Osteocyte (in vitro differentiated cells): Measurements from ENCODE around the gene RELCH. TPM values are rescaled to one million over a fixed set of nuclear protein-coding genes. Genes with fewer than 3 reads are reported as not detected.

Source experiments
- DNase-seq: peaks from one replicate; pipeline ENCODE4 v3.0.0; 2021; ENCODE audit warnings: mixed read lengths; ENCODE audit not compliant: unreplicated experiment; ENCODE audit errors: extremely low spot score
- H3K27ac Mint-ChIP-seq: one replicate; pipeline ENCODE4 v1.8.0; 2021; ENCODE audit warnings: mild to moderate bottlenecking, mixed read lengths; ENCODE audit not compliant: unreplicated experiment
- H3K27me3 Mint-ChIP-seq: one replicate; pipeline ENCODE4 v1.8.0; 2021; ENCODE audit warnings: mixed read lengths; ENCODE audit not compliant: unreplicated experiment
- H3K36me3 Mint-ChIP-seq: one replicate; pipeline ENCODE4 v1.8.0; 2021; ENCODE audit warnings: mixed read lengths; ENCODE audit not compliant: unreplicated experiment
- H3K4me1 Mint-ChIP-seq: one replicate; pipeline ENCODE4 v1.8.0; 2021; ENCODE audit warnings: mixed read lengths; ENCODE audit not compliant: unreplicated experiment
- H3K4me3 Mint-ChIP-seq: one replicate; pipeline ENCODE4 v1.8.0; 2021; ENCODE audit warnings: mild to moderate bottlenecking, moderate library complexity, mixed read lengths; ENCODE audit not compliant: unreplicated experiment
- H3K9me3 Mint-ChIP-seq: one replicate; pipeline ENCODE4 v1.8.0; 2021; ENCODE audit warnings: mixed read lengths; ENCODE audit not compliant: unreplicated experiment
- long read RNA-seq: library from polyadenylated mRNA; unstranded; transcript quantifications from one replicate; pipeline ENCODE4 v2.0.0, GENCODE V29; 2021
- total RNA-seq: library from RNA; stranded (reverse); gene quantifications from 2 replicates; pipeline ENCODE4 v1.2.1, GENCODE V29; 2021
- TF ChIP-seq, protein P1 (sequence below): fragments of 200-600 bp; sonication (generic); IDR thresholded peaks from 2 replicates; pipeline ENCODE4 v1.5.0; 2021; ENCODE audit warnings: antibody characterized with exemption, mild to moderate bottlenecking, moderate library complexity

Gene RELCH
- 22.0 and 22.7 TPM in 2 replicates for total RNA-seq
- long read RNA-seq, partial matches to known transcripts, result 11 of 15 reads
- long read RNA-seq, other reads (novel, unspliced or antisense), result 4 of 15 reads

GRCh38 chr18:62186774-62187542 is at the start of gene RELCH, which contains the start of gene PIGN:
Gene RELCH, plus strand, starts transcription at chr18:62187255. Its CDS starts 251 bp downstream, at chr18:62187506.
Gene PIGN, minus strand, starts transcription at chr18:62187056. Its CDS starts 25,703 bp downstream, at chr18:62161353.
- H3K27ac Mint-ChIP-seq, result peak within 1 kb of the TSS; percentile 98
- H3K4me1 Mint-ChIP-seq, result peaks cover 42% of the 10 kb centered on the region
- peaks cover 5% of the 10 kb centered on the region for H3K36me3 Mint-ChIP-seq
- H3K9me3 Mint-ChIP-seq, result no peaks in the 10 kb centered on the region
- no peaks in the 10 kb centered on the region for H3K27me3 Mint-ChIP-seq
- peak within 1 kb of the TSS; percentile 100 for H3K4me3 Mint-ChIP-seq
- TF ChIP-seq, protein P1, sequence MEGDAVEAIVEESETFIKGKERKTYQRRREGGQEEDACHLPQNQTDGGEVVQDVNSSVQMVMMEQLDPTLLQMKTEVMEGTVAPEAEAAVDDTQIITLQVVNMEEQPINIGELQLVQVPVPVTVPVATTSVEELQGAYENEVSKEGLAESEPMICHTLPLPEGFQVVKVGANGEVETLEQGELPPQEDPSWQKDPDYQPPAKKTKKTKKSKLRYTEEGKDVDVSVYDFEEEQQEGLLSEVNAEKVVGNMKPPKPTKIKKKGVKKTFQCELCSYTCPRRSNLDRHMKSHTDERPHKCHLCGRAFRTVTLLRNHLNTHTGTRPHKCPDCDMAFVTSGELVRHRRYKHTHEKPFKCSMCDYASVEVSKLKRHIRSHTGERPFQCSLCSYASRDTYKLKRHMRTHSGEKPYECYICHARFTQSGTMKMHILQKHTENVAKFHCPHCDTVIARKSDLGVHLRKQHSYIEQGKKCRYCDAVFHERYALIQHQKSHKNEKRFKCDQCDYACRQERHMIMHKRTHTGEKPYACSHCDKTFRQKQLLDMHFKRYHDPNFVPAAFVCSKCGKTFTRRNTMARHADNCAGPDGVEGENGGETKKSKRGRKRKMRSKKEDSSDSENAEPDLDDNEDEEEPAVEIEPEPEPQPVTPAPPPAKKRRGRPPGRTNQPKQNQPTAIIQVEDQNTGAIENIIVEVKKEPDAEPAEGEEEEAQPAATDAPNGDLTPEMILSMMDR, result no peak
- DNase-seq, result peak; percentile 98

DNA sequence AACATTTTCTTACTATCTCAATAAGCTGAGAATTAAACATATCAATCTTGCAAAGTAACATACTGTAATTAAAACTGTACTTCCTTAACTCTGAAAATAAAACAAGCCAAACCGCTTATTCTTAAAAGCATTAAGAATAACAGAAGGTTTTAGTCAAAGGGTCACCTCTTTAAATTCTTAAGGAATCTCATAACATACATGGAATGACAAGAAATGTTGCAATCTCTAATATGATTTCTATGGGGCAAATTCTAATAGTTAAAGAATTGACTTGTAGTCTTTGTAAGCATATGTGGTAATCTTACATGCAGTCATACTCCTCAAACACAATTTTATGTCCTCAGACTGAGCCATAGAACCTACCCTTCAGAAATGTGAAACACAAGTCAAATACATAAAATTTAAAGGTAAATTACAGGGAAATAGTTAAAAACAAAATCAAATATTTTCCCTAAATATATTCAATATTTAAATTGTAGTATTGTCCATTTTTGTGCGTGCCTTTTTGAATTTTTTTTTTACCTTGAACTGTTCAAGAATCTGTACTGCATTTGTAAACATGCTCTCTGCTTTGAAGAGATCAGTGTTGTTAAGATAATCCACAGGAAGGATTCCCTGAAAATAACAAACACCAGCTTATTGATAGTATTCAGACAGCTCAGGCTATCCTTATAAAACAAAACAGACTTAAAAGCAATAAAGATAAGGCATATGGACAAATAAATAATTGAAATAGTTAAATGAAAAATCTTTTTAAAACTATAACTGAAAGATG is 48.4 kb upstream of the RELCH start:
- H3K27me3 Mint-ChIP-seq, result no peaks in the 10 kb centered on the region
- no peaks in the 10 kb centered on the region for H3K9me3 Mint-ChIP-seq
- H3K4me1 Mint-ChIP-seq, result peaks cover 10% of the 10 kb centered on the region
- no peak overlapping the region for H3K27ac Mint-ChIP-seq
- peaks cover 17% of the 10 kb centered on the region for H3K36me3 Mint-ChIP-seq
- no peak for DNase-seq
- TF ChIP-seq, protein P1, result no peak
- H3K4me3 Mint-ChIP-seq, result no peak overlapping the region

GRCh38 chr18:62140259-62140658 is 46.8 kb upstream of the RELCH start:
- Mint-ChIP-seq H3K27ac (no peak overlapping the region), H3K4me3 (no peak overlapping the region), H3K9me3 (no peaks in the 10 kb centered on the region)

GRCh38 chr18:62144338-62144737 is 42.7 kb upstream of the RELCH start:
- DNase-seq, result no peak
- Mint-ChIP-seq H3K27me3 (no peaks in the 10 kb centered on the region), H3K4me1 (peaks cover 10% of the 10 kb centered on the region), H3K27ac (no peak overlapping the region), H3K9me3 (no peaks in the 10 kb centered on the region), H3K36me3 (peaks cover 16% of the 10 kb centered on the region), H3K4me3 (no peak overlapping the region)
- TF ChIP-seq, protein P1, result no peak

More at GRCh38 chr18:62140259-62140658, 46.8 kb upstream of the RELCH start:
- peaks cover 18% of the 10 kb centered on the region for H3K36me3 Mint-ChIP-seq
- DNase-seq, result no peak
- TF ChIP-seq, protein P1, result no peak
- H3K27me3 Mint-ChIP-seq, result no peaks in the 10 kb centered on the region
- H3K4me1 Mint-ChIP-seq, result peaks cover 5% of the 10 kb centered on the region
